HG03095 (cell line): Measurements from ENCODE around the gene BRD7.
A peak's percentile ranks its signal among the peaks of the same experiment; 100 is the strongest.

Experiments
- ATAC-seq: cut with Tn5 transposase; IDR thresholded peaks from one replicate; pipeline ENCODE4 v1.9.1; 2021; ENCODE audit warnings: moderate library complexity; ENCODE audit not compliant: unreplicated experiment

The BRD7 gene

GRCh38 chr16:50293041-50293783 lies 75.6 kb downstream of the BRD7 start:
- ATAC-seq, result no peak

- no peak for ATAC-seq
Observed at GRCh38 chr16:50292566-50292948, 76.2 kb downstream of the BRD7 start.

DNA sequence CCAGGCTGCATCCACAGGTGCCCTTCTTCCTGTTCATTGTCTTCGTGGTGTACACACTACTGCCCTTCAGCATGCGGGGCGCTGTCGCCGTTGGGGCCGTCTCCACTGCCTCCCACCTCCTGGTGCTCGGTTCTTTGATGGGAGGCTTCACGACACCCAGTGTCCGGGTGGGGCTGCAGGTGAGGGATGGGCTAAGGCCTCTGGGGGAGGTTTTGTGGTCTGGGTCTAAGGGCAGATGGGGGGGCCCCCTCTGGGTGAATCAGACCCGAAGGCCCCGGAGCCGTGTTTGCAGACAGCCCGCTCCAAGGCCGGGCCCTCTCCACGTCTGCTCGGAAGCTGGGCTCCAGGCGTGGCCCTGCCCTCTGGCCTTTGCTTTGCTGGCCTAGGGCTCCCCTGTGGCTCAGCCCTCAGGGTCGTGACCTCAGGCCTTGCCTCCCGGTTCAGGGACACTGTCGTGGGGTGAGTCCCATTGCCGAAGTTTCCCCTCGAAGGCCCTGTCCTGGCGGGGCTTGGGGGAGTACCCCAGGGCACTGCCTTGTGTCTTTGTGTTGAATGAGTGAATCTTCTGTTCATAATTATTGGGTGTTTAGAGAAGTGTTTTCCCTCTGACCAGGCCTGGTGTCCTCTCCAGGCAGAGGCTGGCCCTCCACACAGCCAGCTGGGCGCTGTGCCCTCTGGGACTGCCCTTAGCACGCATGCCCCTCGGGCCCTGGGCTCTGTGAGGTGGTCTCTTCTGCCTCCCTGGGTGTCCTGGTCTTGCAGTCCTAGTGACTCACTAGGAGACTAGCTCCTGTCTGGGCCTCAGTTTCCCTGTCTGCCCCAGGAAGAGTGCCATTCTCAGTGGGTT lies 76.8 kb downstream of the BRD7 start:
- ATAC-seq, result no peak

- ATAC-seq, result no peak
Observed at GRCh38 chr16:50290856-50291255, 77.9 kb downstream of the BRD7 start.

DNA sequence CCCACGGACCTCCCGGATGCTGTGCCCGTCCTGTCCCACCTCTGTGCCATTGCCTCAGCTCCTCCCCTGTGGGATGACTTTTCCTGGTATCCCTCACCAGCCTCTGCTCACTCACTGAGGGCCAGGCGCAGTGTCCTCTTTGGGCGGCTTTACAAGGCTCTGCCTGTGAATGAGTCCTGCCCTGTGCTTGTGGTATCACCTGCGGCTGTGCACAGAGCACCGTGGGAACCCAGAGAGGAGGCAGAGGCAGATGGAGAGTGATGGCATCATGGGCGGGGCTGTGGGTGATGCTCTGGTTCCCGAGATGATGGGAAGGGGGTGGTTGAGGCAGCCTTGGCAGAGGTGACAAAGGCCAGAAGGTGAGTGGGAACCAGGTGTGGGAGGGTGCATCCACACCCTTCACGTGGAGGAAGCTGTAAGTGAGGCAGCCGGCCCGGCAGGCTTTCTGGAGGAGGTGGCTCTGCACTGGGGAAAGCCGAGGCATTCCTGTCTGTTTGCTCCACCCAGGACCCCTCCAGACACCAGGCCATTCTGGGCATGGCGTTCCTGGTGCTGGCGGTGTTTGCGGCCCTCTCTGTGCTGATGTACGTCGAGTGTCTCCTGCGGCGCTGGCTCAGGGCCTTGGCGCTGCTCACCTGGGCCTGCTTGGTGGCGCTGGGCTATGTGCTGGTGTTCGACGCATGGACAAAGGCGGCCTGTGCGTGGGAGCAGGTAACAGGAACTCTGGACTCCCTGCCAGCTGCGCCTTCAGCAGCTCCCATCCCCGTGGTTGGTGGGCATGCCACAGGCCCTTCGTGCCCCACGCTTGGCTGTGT lies 78.6 kb downstream of the BRD7 start:
- no peak for ATAC-seq

DNA sequence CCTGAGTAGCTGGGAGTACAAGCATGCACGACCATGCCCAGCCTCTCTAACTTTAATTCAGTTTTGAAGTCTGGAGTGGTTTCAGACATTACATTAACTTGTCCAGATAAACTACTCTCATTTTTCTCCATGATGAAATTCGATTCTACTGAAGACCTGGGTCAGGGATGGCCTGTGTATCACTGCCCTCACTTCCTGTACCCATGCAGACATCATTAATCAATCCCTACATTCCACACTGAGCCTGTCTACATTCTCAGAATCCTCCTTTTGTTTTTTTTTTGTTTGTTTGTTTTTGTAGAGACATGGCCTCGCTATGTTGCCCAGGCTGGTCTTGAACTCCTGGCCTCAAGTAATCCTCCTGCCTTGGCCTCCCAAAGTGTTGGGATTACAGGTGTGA lies 79.9 kb downstream of the BRD7 start:
- ATAC-seq, result no peak

- no peak for ATAC-seq
Observed at GRCh38 chr16:50288026-50288425, 80.8 kb downstream of the BRD7 start.

DNA sequence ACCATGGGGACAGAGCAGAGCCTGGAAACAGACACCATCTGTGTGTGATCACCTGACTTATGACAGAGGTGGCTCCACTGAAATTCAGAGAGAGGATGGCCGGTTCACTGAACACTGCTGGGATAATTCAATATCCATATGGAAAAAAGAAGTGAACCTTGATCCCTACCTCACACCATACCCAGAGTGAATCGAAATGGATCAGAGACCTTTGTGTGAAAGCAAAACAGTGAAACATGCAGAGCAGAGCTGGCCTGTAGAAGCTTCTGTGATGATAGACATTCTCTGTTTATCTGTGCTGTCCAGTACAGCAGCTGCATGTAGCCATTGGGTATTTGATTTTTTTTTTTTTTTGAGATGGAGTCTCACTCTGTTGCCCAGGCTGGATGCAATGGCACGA lies 82.1 kb downstream of the BRD7 start:
- ATAC-seq, result no peak

DNA sequence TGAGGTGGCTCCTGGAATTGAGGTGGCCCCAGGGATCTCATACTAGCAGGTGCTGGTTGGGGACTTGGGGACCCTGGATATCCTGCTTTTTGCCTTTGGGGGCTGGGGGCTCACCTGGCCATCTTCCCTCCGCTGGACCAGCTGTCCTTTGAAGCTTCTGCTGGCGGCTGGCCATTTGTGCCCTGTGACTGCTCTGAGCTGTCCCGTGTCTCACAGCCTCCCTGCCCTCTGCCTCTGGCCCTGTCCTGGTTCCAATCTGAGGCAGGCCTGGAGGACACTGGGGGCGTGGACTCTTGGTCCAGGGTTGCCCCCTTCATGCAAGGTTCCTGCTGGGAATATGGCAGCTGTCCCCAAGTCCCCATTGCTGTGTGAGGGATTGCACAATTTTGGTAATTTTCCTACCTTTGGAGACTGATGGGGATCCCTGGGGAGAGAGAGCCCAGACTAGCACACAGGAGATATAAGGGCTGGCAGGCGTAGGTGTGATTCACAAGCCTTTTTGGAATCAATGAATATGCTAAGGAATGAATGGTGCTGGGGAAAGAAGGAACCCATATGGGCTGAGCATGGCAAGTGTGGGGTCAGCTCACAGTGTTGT lies 83.3 kb downstream of the BRD7 start:
- no peak for ATAC-seq

GRCh38 chr16:50284131-50284911 lies 84.5 kb downstream of the BRD7 start:
- ATAC-seq, result no peak

DNA sequence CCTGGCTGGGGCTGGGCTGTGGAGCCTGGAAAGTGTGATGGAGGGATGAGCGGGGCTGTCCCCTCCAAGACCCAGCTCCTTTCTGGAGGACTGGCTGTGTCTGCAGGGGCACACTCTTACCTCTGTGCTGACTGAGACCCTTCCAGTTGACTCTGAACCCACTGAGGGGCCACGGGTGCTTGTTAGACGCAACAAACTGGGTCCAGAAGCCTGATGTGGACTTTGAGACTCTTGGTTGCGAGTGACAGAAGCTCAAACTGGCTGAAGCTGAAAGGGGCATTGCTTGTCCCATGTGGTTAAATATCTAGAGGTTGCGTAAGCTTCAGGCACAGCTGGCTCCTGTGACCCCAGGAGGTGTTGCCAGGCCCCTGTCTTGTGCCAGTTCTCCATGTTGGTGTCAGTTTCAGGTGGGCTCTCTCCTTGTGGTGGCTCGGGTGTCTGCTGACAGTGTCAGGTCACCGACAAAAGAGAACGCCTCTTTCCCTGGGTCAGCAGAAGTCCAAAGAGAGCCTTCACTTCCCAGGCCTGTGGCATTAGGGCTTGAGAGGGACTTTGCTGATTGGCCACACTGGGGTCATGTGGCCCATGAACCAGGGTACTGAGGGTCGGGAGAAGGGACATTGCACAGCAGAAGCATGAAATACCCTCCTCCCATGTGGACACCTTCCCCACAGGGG lies 85.7 kb downstream of the BRD7 start:
- no peak for ATAC-seq

GRCh38 chr16:50282010-50282538 lies 86.7 kb downstream of the BRD7 start:
- ATAC-seq, result peak; percentile 91

DNA sequence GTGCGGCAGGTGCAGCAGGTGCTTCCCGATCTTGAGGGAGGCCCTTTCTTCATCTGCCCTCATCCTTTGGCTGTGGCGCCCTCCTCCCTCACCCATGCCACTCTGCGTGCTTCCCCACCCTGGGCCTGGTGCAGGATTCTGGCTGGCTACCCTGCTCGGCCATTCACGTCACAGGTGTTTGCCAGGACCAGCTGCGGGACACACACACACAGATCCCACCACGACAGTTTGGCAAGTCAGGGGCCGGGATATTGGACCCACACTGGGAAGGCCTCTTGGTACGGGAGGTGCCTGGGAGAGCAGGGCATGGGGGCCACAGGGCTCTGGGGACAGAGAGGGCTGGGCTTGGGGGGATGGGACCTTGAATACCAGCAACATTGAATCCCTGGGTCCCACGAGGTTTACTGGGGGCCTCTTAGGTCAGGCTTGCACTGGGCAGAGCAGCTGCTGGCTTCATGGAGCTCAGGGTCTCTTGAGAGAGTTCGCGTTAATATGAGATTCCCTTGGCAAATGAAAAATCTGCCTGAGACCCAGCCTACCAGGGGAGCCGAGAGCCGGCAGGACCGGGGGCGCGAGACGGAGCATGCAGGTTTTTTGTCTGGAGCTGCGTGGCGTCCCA lies 87.3 kb downstream of the BRD7 start:
- peak; percentile 2 for ATAC-seq

- no peak for ATAC-seq
Observed at GRCh38 chr16:50280932-50281331, 87.9 kb downstream of the BRD7 start.

- ATAC-seq, result no peak
Observed at GRCh38 chr16:50279504-50279865, 89.3 kb downstream of the BRD7 start.

GRCh38 chr16:50278251-50278650 lies 90.5 kb downstream of the BRD7 start:
- no peak for ATAC-seq

DNA sequence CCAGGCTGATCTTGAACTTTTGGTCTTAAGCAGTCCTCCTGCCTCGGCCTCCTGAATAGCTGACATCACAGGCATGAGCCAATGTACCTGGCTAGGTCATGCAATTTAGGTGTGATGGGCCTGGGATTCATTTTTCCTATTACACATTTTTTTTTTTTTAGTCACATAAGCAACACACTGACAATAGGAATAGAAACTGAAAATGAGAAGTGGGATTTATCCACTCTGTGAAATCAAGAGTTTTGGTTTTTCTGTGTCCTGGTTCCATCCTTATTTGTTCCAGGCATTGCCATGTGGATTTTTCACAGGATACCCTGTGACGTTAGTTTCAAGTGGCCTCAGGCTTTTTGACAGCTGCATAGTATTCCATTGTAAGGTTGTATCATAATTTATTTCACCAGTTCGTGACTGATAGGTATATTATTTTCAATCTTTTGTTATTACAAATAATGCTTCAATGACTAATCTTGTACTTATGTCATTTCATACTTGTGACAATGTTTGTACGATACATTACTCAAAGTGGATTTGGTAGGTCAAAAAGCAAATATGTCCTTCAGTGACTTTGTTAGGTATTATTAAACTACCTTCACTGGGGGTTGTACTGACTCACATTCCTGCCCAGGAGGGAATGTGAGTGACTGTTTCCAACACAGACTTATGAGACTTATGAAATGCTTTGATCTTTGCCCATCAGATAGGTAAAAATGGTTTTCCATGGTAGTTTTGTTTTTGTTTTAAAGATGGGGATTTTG lies 91.8 kb downstream of the BRD7 start:
- no peak for ATAC-seq

GRCh38 chr16:50276326-50276640 lies 92.5 kb downstream of the BRD7 start:
- ATAC-seq, result no peak
